NAMALWA (cell line): ENCODE measurements around the gene RBM12.
"Not testable (repeated sequence)": the region's sequence is repeated elsewhere in the genome, so short reads cannot be mapped to it uniquely, and the experiment has no call there.

Source experiments
- DNase-seq: peaks from one replicate; pipeline ENCODE4 v3.0.0-alpha.2; 2015; ENCODE audit warnings: low spot score

Gene RBM12

DNA sequence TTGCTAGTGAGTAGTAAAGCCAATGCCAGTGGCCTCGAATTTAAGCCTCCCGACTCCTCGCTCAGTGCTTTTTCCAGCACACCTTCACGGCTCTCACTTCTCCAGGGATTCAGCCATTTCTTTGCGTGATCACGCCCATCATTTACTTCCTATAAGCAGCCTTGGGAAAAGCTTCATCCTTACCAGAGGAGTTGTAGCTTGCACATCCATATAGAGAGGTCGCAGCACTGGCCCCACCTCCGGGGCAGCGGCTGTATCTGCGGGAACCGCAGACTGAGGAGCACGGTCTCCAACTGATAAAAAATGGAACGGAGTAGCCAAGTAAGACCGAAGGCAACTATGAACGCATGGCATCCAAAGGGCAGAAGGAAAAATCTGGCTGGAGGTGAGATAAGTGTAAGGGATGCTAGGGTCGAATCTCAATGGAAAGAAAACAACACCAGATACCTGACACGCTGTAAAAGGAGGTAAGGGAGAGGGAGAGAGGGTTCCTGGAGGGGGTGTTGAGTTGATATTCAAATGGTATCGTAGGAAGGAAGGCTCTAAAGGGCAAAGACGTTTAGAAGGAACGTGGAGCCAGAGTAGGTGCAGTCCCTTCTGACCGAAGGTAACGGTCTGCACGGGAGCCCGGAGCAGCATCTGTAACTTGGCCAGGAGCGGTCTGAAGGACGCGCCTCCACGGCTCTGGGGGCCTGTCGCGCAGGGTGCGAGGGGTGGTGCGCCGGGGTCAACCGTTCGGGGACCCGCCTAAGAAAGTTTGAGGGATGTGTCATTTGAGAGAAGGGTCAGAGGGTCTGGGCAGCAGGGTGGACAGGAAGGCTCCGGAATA lies 33.8 kb upstream of the RBM12 start:
- peak; percentile 53 for DNase-seq

DNA sequence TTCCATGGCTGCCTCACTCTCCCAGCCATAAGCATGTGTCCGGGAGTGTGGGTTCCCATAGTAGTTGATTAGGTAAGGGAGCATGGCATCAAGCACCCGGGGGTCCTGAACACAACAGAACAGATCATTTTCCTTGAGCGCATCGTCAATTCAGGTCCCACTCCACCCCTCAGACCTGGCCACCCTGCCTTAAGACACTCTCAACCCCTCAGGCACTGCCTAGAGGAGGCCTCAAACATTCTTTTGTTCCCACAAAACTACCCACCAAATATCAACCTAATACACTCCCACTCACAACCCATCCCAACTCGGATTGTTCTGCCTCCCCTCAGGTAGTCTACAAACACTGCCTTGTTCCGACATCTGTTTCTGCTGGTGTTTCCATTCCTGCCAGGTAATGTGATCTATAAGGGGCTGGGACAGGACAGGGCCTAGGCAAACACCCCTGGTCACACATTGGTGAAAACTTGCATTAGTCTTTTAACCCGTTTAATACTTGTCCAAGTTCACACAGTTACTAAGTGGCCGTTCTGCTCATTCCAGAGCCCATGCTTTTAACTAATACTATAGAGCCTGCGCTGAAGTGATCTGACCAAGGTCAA lies 33.1 kb upstream of the RBM12 start:
- no peak for DNase-seq

DNA sequence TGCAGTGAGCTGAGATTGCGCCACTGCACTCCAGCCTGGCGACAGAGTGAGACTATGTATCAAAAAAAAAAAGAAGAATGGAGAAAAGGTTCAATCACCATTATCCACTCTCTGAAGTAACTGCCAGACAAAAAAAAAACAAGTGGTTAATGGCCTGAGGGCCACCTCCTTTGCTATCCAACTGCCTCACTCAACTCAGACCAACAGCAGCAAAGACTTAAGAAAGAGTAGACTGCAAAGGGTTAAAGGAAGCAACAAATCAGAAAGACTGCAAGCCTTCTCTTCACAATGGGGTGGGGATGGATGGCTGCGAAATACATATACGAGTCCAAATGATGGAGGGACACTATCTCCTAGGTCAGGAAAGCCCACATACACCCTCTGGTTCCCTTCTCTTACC lies 31.3 kb upstream of the RBM12 start:
- no peak for DNase-seq

DNA sequence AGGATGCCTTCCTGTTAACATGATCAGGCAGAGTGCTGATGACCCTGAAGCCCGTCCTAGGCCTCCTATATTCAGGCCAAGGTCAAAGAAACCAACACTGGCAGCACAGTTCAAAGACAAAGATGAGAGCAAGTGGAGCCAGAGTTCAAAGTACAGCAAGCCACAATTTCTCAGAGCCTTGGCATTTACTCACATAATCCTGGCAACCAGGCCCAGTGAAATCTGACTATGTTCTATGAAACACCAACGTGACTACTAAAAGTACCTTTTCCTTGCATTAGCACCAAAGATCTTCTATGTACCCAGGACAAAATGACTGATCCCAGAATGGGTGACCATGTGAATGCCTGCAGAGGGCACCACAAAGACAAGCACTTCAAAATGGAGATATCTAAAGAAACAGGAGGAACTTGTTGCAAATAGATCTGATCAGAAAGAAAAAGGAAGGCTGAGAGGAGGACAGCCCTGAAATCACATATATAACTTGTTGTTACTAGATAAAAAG lies 30.6 kb upstream of the RBM12 start:
- no peak for DNase-seq

DNA sequence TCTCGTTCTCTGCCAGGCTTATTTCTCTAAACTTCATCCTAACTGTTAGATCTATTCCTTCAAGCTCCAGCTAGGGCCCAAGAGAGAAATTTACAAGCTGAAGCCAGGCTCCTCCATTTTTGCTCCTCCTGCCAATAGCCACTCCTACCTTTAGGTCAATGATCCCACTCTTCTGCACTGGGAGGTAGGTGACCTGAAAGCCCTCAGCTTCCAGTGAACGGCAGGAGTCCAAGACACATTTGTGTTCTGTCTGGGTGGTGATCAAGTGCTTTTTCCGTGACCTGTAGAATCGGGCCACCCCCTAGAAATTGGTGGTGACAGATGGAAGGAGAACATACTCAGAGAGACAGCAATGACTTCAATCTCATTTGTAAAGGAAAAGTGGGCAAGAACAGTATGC lies 25.6 kb upstream of the RBM12 start:
- no peak for DNase-seq

DNA sequence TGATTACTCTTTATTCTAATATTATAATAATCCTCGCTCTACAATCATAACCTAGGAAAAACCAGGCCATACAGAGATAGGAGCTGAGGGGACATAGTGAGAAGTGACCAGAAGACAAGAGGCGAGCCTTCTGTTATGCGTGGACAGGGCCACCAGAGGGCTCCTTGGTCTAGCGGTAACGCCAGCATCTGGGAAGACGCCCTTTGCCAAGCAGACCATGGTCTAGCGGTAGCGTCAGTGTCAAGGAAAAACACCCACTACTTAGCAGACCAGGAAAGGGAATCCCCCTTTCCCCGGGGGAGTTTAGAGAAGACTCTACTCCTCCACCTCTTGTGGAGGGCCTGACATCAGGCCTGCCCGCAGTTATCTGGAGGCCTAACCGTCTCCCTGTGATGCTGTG lies 22.2 kb upstream of the RBM12 start:
- not testable (repeated sequence) for DNase-seq

DNA sequence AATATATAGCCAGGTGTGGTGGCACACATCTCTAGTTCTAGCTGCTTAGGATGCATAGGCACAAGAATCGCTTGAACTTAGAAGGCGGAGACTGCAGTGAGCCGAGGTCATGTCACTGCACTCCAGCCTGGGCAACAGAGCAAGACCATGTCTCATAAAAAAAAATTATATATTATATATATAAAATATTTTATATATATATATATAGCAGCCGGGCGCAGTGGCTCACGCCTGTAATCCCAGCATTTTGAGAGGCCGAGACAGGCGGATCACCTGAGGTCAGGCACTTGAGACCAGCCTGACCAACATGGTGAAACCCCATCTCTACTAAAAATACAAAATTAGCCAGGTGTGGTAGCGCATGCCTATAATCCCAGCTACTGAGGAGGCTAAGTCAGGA lies 20.7 kb upstream of the RBM12 start:
- not testable (repeated sequence) for DNase-seq

DNA sequence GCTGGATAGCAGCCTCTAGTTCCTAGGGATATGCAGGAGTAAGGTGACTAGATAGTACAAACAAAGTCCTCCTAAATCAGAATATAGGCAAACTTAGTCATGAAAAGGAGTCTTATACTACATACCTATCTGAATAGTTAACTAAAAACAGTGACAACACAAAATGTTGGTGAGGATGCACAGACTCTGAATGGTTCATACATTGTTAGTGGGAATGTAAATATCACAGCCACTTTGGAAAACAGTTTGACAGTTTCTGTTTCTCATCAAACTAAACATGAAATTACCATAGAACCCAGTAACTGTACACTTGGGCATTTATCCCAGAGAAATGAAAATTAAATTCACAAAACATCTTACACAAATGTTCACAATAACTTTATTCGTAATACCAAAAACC lies 17.3 kb upstream of the RBM12 start:
- no peak for DNase-seq

DNA sequence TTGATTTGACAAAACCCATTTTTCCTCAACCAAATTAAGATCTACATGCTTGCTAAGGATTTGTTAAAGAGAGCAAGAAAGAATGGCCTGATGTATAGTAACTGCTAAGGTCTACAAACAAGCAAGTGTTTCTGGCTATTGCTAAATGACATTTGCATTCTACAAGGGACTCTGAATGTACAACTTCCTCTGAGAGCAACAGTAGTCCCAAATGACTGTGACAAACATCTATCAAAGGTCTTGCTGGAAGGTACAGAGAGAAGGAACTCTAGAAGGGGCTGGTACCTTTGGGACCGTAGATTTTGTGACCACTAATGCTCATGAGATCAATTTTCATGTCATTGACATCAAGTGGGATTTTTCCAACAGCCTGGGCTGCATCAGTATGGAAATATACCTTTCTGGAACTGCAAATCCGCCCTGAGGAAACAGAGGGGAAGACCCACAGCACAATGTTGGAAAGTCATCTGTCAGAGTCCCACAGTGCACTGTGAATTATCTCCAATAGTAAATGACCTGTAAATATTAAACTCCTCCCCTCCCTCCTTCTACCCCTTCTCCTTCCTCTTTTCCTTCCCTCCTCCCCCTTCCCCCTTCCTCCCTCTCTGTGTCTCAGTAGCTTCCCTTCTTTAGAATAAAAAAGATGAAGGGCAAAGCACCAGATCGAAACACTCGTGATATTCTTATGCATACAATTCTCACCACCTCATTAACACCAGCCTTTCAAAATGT lies 15.9 kb upstream of the RBM12 start:
- no peak for DNase-seq

DNA sequence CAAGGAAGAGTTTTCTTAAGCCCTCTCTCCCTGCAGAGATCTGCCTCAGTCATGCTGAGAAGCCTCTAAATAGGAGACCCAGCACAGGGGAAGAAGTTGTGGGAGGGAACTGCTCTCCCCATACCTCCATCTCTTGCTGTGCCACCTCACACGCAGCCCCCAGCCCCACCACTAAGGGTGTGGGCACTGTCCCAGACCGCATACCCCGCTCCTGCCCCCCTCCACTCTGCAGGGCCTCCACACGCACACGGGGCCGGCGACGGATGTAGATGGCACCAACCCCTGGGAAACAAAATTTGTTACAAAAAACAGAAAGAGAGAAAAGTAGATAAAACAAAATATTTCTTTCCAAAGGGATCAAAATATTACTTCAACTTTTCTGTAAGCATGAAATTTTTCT lies 10.2 kb upstream of the RBM12 start:
- DNase-seq, result no peak

DNA sequence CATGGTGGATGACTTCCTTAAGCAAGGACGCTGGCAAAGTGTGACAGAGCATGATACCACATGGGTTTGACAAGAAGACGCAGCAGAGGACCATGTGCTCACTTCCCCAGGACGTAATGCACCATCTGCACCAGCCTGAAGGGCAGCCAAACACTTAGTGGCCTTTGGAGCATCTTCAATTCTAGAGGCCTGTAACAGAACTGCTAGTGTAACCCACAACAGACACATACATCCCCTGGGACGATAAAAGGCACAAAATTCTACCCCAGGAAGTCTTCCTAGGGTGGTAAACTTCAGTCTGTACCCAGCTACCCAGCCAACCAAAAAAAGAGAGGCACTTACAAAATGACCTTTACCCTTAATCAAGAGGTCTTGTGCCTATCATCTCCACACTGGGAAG lies 9.2 kb upstream of the RBM12 start:
- DNase-seq, result no peak

DNA sequence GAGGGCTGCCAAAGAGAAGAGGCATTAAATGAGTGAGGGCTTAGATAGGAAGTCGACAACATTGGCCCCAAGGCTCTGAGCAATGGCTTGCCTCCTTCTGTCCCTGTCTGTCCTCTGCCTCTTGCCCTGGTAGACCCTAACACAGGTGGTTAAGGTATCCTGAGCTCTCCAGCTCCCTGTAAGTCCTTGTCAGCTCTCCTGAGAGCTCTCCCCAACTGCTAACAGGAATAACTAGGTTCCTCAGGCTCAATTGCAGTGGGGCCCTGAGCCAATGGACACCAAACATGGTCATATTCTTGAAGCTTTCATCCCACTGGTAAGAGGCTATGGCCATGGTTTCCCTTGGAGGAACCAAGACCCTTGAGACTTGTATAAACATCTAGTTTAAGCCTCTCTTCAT lies 5.0 kb upstream of the RBM12 start:
- no peak for DNase-seq

DNA sequence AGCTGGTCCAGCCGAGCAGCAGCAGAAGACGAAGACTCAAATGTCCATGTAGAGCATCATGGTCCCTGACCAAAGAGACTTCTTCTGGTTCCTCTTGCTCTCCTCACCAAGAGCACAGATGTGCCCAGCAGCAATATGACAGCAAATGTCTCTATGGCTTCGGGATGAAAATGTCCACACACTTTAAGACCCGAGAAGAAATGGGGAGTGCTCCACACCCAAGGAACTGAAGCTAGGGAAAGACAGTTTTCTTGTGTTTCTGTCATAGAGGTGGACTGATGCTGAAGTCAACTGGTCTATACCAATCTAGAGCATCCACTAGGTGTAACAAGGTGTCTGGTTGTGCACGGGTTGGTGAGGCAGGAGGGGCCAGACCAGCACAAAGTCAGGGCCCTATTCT lies 4.5 kb upstream of the RBM12 start:
- DNase-seq, result no peak

DNA sequence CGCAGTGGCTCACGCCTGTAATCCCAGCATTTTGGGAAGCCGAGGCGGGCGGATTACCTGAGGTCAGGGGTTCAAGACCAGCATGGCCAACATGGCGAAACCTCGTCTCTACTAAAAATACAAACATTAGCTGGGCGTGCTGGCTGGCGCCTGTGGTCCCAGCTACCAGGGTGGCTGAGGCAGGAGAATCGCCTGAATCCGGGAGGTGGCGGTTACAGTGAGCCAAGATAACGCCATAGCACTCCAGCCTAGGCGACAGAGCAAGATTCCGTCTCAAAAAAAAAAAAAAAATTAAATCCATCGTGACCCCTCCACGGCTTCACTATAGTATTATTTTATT lies 1.2 kb upstream of the RBM12 start:
- no peak for DNase-seq

DNA sequence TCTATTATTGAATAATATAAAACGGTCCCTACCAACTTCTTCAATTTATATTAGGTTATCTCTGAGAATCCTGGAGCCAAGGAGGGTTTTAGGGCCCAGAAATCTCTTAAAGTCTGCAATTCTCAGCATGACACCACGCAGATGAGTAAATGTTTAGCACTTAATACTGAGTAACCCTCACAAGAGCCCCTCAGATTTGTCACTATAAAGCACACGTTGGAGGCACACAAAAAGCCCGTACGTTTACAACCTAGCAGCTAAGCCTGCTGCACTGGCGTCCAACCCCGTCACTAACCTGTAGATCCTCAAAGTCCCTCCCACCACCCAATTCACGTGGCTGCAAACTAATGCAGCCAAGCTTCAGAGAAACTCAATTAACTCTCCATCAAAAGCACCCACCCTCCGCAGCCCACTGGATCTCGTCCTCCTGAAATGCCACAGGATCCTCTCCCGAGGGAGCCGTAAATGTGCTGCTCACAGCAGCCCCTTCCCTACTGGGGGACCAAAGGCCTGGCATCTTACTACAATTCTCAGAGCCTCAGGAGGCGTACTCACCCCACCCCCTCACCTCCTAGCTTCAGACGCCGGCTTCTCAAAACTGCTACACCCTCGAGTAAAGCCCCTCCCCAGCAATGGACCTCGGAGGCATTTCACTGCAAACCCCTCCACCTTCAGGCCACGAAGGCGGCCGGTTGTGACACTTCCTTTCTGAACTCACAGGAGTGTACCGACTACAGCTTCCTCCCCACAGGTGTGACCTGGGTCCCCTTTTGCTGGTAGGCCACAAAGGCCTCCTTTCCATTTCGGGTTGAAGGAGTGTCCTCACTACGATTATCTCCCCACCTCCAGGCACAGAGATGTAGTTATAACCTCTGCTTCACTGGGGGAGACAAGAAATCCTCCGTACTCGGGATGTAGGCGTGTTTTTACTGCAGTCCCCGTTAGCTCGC lies 909 bp downstream of the RBM12 start:
- DNase-seq, result peak; percentile 82

DNA sequence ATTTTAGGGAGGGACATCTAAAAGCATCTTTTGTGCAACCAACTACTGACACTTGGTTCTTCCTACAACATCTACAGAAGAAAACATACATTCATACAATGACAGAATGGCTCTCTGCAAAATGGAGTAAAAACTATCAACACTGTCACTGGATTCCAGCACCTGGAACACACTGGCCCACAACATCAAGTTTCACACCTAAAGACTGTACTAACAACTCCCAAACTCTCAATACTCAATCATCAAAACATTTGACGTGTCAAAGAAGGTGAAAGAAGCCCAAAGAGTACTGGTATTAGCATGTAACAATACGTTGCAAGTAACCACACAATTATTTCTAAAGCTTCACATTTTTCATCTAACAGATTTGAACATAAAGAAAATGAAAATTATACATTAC lies 2.1 kb downstream of the RBM12 start:
- peak; percentile 22 for DNase-seq

DNA sequence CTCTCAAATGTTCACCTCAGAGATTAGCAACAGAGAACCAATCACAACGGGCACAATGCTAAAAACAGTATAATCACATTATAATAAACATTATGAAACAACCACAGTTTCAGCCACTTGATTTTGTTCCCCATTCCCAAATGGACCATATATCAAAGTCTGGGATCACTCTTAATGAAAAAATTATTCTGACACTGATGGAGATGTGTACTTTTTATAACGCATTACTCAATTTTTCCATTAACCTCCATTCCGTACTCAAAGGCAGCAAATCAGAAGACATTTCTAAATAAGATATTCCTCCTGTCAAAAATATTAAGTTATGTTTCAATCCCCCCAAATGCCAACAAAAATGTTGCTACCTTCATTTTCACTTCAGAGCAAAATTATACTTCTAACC lies 2.8 kb downstream of the RBM12 start:
- DNase-seq, result peak; percentile 27

DNA sequence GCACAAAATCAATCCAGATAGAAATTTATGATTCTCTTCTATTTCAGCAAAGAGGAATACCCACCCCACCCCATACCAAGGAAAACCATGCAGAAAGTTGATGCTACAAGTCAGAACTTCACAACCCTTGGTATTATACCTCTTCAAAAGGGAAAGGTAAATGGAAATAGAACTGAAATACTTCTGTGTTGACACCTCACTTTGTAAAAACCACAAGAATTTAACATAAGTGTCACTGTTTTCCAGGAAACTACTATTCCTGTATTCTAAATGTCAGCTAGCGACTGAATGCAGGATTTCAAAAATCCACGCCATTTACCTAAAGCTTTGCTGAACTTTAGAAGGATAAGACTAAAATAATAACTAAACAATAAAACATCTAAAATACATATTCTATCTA lies 3.6 kb downstream of the RBM12 start:
- DNase-seq, result no peak

DNA sequence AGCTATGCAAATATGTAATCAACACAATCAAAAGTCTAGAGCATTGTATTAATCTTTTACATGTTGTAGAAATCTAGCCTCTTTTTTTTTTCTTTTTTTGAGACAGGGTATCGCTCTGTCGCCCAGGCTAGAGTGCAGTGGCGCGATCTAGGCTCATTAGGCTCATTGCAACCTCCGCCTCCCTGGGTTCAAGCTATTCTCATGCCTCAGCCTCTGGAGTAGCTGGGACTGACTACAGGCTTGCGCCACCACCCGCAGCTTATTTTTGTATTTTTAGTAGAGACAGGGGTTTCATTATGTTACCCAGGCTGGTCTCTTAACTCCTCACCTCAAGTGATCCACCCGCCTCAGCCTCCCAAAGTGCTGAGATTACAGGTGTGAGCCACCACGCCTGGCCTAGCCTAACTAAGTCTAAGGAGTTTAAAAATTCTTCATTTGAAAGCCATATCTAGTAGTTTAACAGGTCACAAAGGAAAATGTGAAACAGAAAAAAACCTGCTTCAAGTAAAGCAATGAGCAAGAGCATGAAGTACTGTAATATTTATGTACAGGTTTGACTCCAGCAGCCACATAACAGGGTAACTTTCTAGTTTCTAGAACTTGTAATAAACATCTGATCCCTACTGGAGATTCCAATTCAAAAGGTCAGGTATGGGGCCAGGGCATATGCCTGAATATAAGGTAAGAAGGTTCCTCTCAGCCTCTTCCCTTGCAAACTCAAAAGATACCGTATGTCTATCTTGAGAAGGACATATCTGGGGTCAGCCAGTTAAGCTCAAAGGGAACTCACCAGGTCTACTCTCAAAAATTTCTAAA lies 4.4 kb downstream of the RBM12 start:
- no peak for DNase-seq

DNA sequence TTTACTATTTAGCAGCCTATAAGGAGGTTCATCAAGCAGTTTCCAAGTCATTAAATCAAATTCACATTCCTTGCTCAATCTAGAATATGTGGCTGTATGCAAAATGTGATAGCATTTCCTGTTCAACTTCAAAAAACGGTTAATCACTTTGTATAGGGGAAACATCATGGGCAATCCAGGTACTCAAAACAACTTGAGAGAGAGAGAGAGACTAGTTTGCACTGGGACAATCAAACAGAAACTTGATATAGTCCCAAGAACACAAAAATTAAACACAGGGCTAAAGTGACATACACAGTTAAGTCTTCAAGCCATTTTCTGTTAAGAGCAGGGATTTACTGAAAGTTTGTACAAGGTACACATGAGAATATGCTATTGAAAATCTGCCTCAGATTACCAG lies 7.4 kb downstream of the RBM12 start:
- DNase-seq, result no peak

DNA sequence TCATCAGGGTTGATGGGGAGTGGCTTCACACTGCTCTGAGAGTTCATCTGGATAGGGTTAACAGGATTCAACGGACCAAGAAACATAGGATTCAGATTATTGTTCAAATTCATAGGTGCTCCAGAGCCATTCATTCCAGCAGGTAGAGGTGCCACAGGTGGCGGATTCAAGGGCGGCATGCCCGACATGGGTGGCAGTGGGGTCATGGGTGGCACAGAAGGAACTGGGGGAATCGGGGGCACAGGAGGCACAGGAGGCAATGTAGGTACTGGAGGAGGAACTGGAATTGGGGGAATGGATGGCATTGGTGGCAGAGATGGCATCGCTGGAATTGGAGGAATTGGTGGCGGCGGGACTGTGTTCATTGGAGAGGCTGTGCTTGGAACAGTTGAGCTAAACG lies 10.3 kb downstream of the RBM12 start:
- no peak for DNase-seq
